CD14-positive monocyte (primary cell): ENCODE results near the gene HDAC4. TPM values are rescaled to one million over a fixed set of nuclear protein-coding genes. Genes with fewer than 3 reads are reported as not detected.

Experiments used
- DNase-seq, 3 donors: peaks; one replicate each; pipeline ENCODE4 v3.0.0-alpha.2; 2011 to 2022
- H2AFZ ChIP-seq: 2 replicates; pipeline ENCODE4 v1.6.0; 2012; ENCODE audit warnings: mild to moderate bottlenecking, low read depth, low read length, inconsistent platforms; ENCODE audit not compliant: insufficient read depth, poor library complexity, severe bottlenecking
- H3K27ac ChIP-seq, 2 donors: 1 replicate in 1 of 2; 2 replicates in 1 of 2; pipeline ENCODE4 v1.5.1; 2012 to 2013; ENCODE audit warnings: low read length in 2 of 2, control low read depth in 1 of 2, inconsistent platforms in 1 of 2, low read depth in 1 of 2, mild to moderate bottlenecking in 1 of 2
- H3K27me3 ChIP-seq, 2 donors: one replicate each; pipeline versions ENCODE4 v1.6.0 to v1.6.1; 2011 to 2013; ENCODE audit warnings: low read length in 2 of 2; ENCODE audit not compliant: control insufficient read depth in 2 of 2, insufficient read depth in 2 of 2
- H3K36me3 ChIP-seq, 2 donors: replicated peaks in 1 of 2; 1 replicate in 1 of 2; 2 replicates in 1 of 2; pipeline versions ENCODE4 v1.5.1 to v1.6.1; 2012 to 2013; ENCODE audit warnings: low read length in 2 of 2, control low read depth in 1 of 2, inconsistent platforms in 1 of 2, mild to moderate bottlenecking in 1 of 2; ENCODE audit not compliant: insufficient read depth in 2 of 2, control insufficient read depth in 1 of 2
- H3K4me1 ChIP-seq, 2 donors: 1 replicate in 1 of 2; 2 replicates in 1 of 2; pipeline versions ENCODE4 v1.5.1 to v1.6.1; 2012 to 2013; ENCODE audit warnings: low read length in 2 of 2, control low read depth in 1 of 2, inconsistent platforms in 1 of 2, mild to moderate bottlenecking in 1 of 2, moderate library complexity in 1 of 2; ENCODE audit not compliant: insufficient read depth in 2 of 2, control insufficient read depth in 1 of 2
- H3K4me2 ChIP-seq: replicated peaks from 2 replicates; pipeline ENCODE3; 2012; ENCODE audit warnings: low read length, moderate library complexity, mild to moderate bottlenecking; ENCODE audit not compliant: poor library complexity, severe bottlenecking; ENCODE audit errors: extremely low read depth
- H3K4me3 ChIP-seq, 3 experiments: fragments of 200-600 bp in 1 of 3; sonication (generic) in 1 of 3; replicated peaks in 1 of 3; 1 replicate in 2 of 3; 2 replicates in 1 of 3; pipeline ENCODE4 v1.5.1; 2011 to 2013; ENCODE audit warnings: low read length in 3 of 3, mild to moderate bottlenecking in 3 of 3, control low read depth in 2 of 3, low read depth in 2 of 3, inconsistent platforms in 1 of 3, moderate library complexity in 1 of 3
- H3K79me2 ChIP-seq: 2 replicates; pipeline ENCODE4 v1.6.0; 2012; ENCODE audit warnings: mild to moderate bottlenecking, control low read depth, inconsistent platforms, low read length, moderate library complexity; ENCODE audit not compliant: insufficient read depth
- H3K9ac ChIP-seq: 2 replicates; pipeline ENCODE4 v1.6.0; 2017; ENCODE audit warnings: low read length, mild to moderate bottlenecking; ENCODE audit not compliant: insufficient read depth, poor library complexity, severe bottlenecking
- H3K9me3 ChIP-seq, 2 donors: replicated peaks in 1 of 2; 1 replicate in 1 of 2; 2 replicates in 1 of 2; pipeline versions ENCODE4 v1.5.1 to v1.6.1; 2012 to 2013; ENCODE audit warnings: low read length in 2 of 2, control low read depth in 1 of 2; ENCODE audit not compliant: control insufficient read depth in 1 of 2, insufficient read depth in 1 of 2
- H4K20me1 ChIP-seq: 2 replicates; pipeline ENCODE4 v1.6.0; 2012; ENCODE audit warnings: mild to moderate bottlenecking, low read length, control low read depth, moderate library complexity; ENCODE audit not compliant: insufficient read depth
- H3K27ac Mint-ChIP-seq, 7 donors: one replicate each; pipeline ENCODE4 v1.8.0; 2020; ENCODE audit warnings: mild to moderate bottlenecking in 7 of 7, mixed read lengths in 7 of 7, moderate library complexity in 6 of 7, inconsistent platforms in 2 of 7
- H3K27me3 Mint-ChIP-seq, 3 donors: one replicate each; pipeline ENCODE4 v1.8.0; 2021 to 2022; ENCODE audit warnings: low read depth in 3 of 3, mild to moderate bottlenecking in 3 of 3, mixed read lengths in 3 of 3, moderate library complexity in 3 of 3, inconsistent platforms in 1 of 3
- H3K36me3 Mint-ChIP-seq, 2 donors: one replicate each; pipeline ENCODE4 v1.8.0; 2020; ENCODE audit warnings: mixed read lengths in 2 of 2, inconsistent platforms in 1 of 2, mild to moderate bottlenecking in 1 of 2
- H3K4me1 Mint-ChIP-seq: one replicate; pipeline ENCODE4 v1.8.0; 2020; ENCODE audit warnings: mild to moderate bottlenecking, mixed read lengths
- H3K4me3 Mint-ChIP-seq, 2 donors: one replicate each; pipeline ENCODE4 v1.8.0; 2020; ENCODE audit warnings: mild to moderate bottlenecking in 2 of 2, mixed read lengths in 2 of 2, moderate library complexity in 1 of 2
- H3K9me3 Mint-ChIP-seq, 7 donors: one replicate each; pipeline ENCODE4 v1.8.0; 2020 to 2022; ENCODE audit warnings: mixed read lengths in 7 of 7, mild to moderate bottlenecking in 6 of 7, moderate library complexity in 6 of 7, inconsistent platforms in 2 of 7
- WGBS: methylation state at CpG from one replicate; pipeline ENCODE4 v1.1.5; 2013; ENCODE audit warnings: missing lambda C conversion rate; ENCODE audit not compliant: insufficient coverage; 5-methylcytosine and 5-hydroxymethylcytosine counted together
- intact Hi-C, 2 donors: fragments of 100-400 bp; cut with micrococcal nuclease; formaldehyde crosslinking; loops; one replicate each; pipeline versions ENCODE4 v1.15.0 to v1.15.1; 2023
- polyA plus RNA-seq, 3 donors: library from polyadenylated mRNA; depleted of rRNA in 1 of 3; unstranded in 2 of 3; stranded (reverse) in 1 of 3; fragments of 300-500 nt in 2 of 3; fragments of >200 nt in 1 of 3; fragmentation: Illumina TruSeq in 2 of 3; gene quantifications; 1 replicate in 2 of 3; 2 replicates in 1 of 3; pipeline ENCODE4 v1.2.3, GENCODE V29; 2012 to 2021
- TF ChIP-seq, protein P1 (sequence below): fragments of 200-600 bp; IDR thresholded peaks from one replicate; pipeline ENCODE4 v1.8.0; 2022; ENCODE audit warnings: antibody characterized with exemption, mild to moderate bottlenecking

The HDAC4 gene
- polyA plus RNA-seq, 3 donors: 3.3 to 23.0 (median 4.5) TPM

DNA sequence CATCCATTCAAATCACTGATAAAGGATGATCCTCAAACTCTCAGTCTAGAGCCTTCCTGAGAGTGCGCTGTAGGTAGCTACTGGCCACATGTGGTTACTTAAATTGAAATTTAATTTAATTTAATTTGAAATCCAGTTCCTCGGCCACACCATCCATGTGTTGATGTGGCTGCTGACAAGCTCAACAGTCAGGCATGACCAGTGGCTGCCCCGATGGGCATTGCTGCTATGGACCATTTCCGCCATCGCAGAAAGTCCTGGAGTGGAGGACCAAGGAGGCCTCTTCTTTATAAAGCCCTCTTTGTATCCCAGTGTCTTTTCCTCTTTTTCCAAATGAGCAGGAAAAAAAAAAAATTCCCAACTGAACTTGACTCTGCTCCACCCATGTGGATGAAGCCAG, 100.6 kb downstream of the HDAC4 start:
- H3K27ac Mint-ChIP-seq: no peak overlapping the region
- H3K9ac ChIP-seq: no peak overlapping the region
- DNase-seq: no peak
- H3K27me3 Mint-ChIP-seq: no peaks in the 10 kb centered on the region
- peaks cover 38% of the 10 kb centered on the region for H3K4me1 Mint-ChIP-seq
- no peak overlapping the region for H2AFZ ChIP-seq
- no peaks in the 10 kb centered on the region for H3K9me3 ChIP-seq
- no peaks in the 10 kb centered on the region for H3K9me3 Mint-ChIP-seq
- H3K79me2 ChIP-seq: peaks cover 96% of the 10 kb centered on the region
- peaks cover 25 to 27% of the 10 kb centered on the region in 2 donors for H3K36me3 Mint-ChIP-seq
- TF ChIP-seq, protein P1, sequence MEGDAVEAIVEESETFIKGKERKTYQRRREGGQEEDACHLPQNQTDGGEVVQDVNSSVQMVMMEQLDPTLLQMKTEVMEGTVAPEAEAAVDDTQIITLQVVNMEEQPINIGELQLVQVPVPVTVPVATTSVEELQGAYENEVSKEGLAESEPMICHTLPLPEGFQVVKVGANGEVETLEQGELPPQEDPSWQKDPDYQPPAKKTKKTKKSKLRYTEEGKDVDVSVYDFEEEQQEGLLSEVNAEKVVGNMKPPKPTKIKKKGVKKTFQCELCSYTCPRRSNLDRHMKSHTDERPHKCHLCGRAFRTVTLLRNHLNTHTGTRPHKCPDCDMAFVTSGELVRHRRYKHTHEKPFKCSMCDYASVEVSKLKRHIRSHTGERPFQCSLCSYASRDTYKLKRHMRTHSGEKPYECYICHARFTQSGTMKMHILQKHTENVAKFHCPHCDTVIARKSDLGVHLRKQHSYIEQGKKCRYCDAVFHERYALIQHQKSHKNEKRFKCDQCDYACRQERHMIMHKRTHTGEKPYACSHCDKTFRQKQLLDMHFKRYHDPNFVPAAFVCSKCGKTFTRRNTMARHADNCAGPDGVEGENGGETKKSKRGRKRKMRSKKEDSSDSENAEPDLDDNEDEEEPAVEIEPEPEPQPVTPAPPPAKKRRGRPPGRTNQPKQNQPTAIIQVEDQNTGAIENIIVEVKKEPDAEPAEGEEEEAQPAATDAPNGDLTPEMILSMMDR: no peak
- WGBS: 100% methylated on average over 1 of the region's 5 CpGs
- intact Hi-C loops: no loop called here
- no peak overlapping the region for H3K4me3 Mint-ChIP-seq
- H3K4me2 ChIP-seq: no peak overlapping the region
- no peak overlapping the region for H3K27ac ChIP-seq
- peaks cover 18% of the 10 kb centered on the region for H4K20me1 ChIP-seq
- H3K4me1 ChIP-seq: peaks cover 18 to 25% of the 10 kb centered on the region in 2 donors
- H3K27me3 ChIP-seq: no peaks in the 10 kb centered on the region
- no peak overlapping the region for H3K4me3 ChIP-seq
- peaks cover 0 to 12% of the 10 kb centered on the region in 2 donors for H3K36me3 ChIP-seq

DNA sequence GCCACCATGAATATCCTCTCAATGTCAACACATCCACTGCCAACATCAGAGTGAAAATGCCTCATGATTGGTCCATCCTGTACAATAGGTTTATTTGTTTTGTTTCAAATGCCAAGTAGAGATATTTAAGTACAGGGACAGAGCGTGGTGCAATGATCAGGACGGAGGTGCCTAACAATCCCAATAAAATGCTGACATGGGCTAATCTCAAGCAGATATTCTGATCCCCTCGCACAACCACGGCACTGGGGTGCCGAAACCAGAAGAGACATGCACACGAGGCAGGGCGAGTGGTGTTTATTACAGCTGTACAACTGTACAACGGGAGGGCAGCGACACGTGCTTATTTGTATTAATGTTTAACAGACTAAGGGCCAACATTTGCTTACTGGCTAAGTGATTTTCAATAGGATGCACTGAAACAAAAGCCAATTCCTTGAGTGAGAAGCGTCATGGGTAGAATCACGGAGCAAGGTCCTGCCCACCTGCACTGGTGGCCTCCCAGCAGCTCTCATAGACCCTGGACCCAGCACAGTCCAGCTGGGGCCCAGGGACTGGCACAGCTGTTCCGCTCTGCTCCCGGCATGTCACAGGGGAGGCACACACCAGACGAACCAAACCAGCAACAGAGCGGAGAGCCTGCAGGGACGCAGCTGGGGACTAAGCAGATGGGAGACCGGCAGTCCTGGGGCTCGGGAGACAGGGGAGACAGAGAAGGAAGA, 101.4 kb downstream of the HDAC4 start:
- TF ChIP-seq, protein P1: no peak
- no peak overlapping the region for H3K4me3 ChIP-seq
- no peak overlapping the region for H3K27ac ChIP-seq
- Mint-ChIP-seq H3K4me1 (peaks cover 37% of the 10 kb centered on the region), H3K4me3 (no peak overlapping the region), H3K9me3 (no peaks in the 10 kb centered on the region), H3K27ac (peak overlapping the region in 3 of 7 donors; percentile 6 to 33 (median 8)), H3K27me3 (no peaks in the 10 kb centered on the region), H3K36me3 (peaks cover 20 to 26% of the 10 kb centered on the region in 2 donors)
- no peak overlapping the region for H2AFZ ChIP-seq
- H3K36me3 ChIP-seq: peaks cover 0 to 12% of the 10 kb centered on the region in 2 donors
- H3K9ac ChIP-seq: no peak overlapping the region
- H3K4me2 ChIP-seq: no peak overlapping the region
- H3K4me1 ChIP-seq: peaks cover 18 to 25% of the 10 kb centered on the region in 2 donors
- 93% methylated on average over 19 of the region's 19 CpGs for WGBS
- no peaks in the 10 kb centered on the region for H3K9me3 ChIP-seq
- intact Hi-C loops: no loop called here
- DNase-seq: no peak
- peaks cover 94% of the 10 kb centered on the region for H3K79me2 ChIP-seq
- H3K27me3 ChIP-seq: no peaks in the 10 kb centered on the region
- peaks cover 22% of the 10 kb centered on the region for H4K20me1 ChIP-seq
